Suprapubic skin (tissue), 4 donors: ENCODE results near the gene LSM11.

Experiments used
- CTCF ChIP-seq, 2 donors: fragments of 200-600 bp in 1 of 2; fragments of 450-650 bp in 1 of 2; sonication (generic) in 1 of 2; IDR thresholded peaks; one replicate each; pipeline ENCODE4 v1.5.1; 2016 to 2019; ENCODE audit warnings: antibody characterized with exemption in 2 of 2, mild to moderate bottlenecking in 1 of 2, moderate library complexity in 1 of 2
- EP300 ChIP-seq: sonication (generic); formaldehyde crosslinking; IDR thresholded peaks from one replicate; pipeline ENCODE4 v1.6.1; 2017; ENCODE audit warnings: antibody characterized with exemption
- POLR2A ChIP-seq, 2 donors: fragments of 450-650 bp; IDR thresholded peaks; one replicate each; pipeline ENCODE4 v1.6.1; 2017; ENCODE audit warnings: antibody characterized with exemption in 2 of 2, mild to moderate bottlenecking in 2 of 2, moderate library complexity in 2 of 2
- POLR2AphosphoS5 ChIP-seq, 3 donors: sonication (generic); formaldehyde crosslinking; IDR thresholded peaks; one replicate each; pipeline ENCODE4 v1.6.1; 2017; ENCODE audit warnings: antibody characterized with exemption in 3 of 3

- TF ChIP-seq CTCF (IDR thresholded peaks at IDR 0.05) (no peak), EP300 (no peak), POLR2A (IDR thresholded peaks at IDR 0.05) (no peak), POLR2AphosphoS5 (IDR thresholded peaks at IDR 0.05) (no peak)
Observed at GRCh38 chr5:157729858-157730257, 13.7 kb upstream of the LSM11 start.
